Kasumi-1 (cell line): ENCODE results near the gene KIRREL3.

ENCODE experiments used
- DNase-seq, 2 experiments: peaks; one replicate each; lab custom pipeline; 2025; lab: John Stamatoyannopoulos, UW

The KIRREL3 gene

GRCh38 chr11:126529037-126529436 is 471.5 kb downstream of the KIRREL3 start:
- DNase-seq: no peak

GRCh38 chr11:126528075-126528474 is 472.5 kb downstream of the KIRREL3 start:
- no peak for DNase-seq

GRCh38 chr11:126527651-126528050 is 472.9 kb downstream of the KIRREL3 start:
- DNase-seq: no peak

GRCh38 chr11:126526471-126526870 is 474.1 kb downstream of the KIRREL3 start:
- no peak for DNase-seq

GRCh38 chr11:126525702-126526101 is 474.9 kb downstream of the KIRREL3 start:
- no peak for DNase-seq

- DNase-seq: no peak
These were observed 475.4 kb downstream of the KIRREL3 start for GRCh38 chr11:126525216-126525615.

GRCh38 chr11:126523441-126524205 is 476.9 kb downstream of the KIRREL3 start:
- no peak for DNase-seq

- no peak for DNase-seq
These were observed 478.0 kb downstream of the KIRREL3 start for GRCh38 chr11:126522606-126523005.

- no peak for DNase-seq
These were observed 478.4 kb downstream of the KIRREL3 start for GRCh38 chr11:126522152-126522551.

- no peak for DNase-seq
These were observed 479.4 kb downstream of the KIRREL3 start for GRCh38 chr11:126521196-126521595.

- no peak for DNase-seq
These were observed 480.5 kb downstream of the KIRREL3 start for GRCh38 chr11:126519764-126520734.

GRCh38 chr11:126518972-126519690 is 481.4 kb downstream of the KIRREL3 start:
- no peak for DNase-seq

- no peak for DNase-seq
These were observed 482.2 kb downstream of the KIRREL3 start for GRCh38 chr11:126518071-126518971.

- no peak for DNase-seq
These were observed 485.1 kb downstream of the KIRREL3 start for GRCh38 chr11:126515501-126515900.

GRCh38 chr11:126514061-126514693 is 486.4 kb downstream of the KIRREL3 start:
- DNase-seq: no peak

- no peak for DNase-seq
These were observed 487.5 kb downstream of the KIRREL3 start for GRCh38 chr11:126512741-126513715.

- no peak for DNase-seq
These were observed 488.3 kb downstream of the KIRREL3 start for GRCh38 chr11:126512251-126512650.

GRCh38 chr11:126511475-126512115 is 489.0 kb downstream of the KIRREL3 start:
- DNase-seq: no peak
